Activated T-cell treated with anti-CD3 and anti-CD28 coated beads, Interleukin-2, amount 50 U/mL, for 48 hours (primary cell): ENCODE measurements around the gene FTCD.

ENCODE experiments used
- DNase-seq, 2 experiments: peaks; one replicate each; pipeline ENCODE4 v3.0.0-alpha.2; 2020

FTCD gene

GRCh38 chr21:46136739-46137349, 18.5 kb downstream of the FTCD start:
- DNase-seq: no peak

GRCh38 chr21:46135782-46136395, 19.5 kb downstream of the FTCD start:
- DNase-seq: no peak

- DNase-seq: no peak
Measured at GRCh38 chr21:46131838-46132651, 23.3 kb downstream of the FTCD start.

GRCh38 chr21:46131588-46131837, 23.9 kb downstream of the FTCD start:
- DNase-seq: no peak

- no peak for DNase-seq
Measured at GRCh38 chr21:46130831-46131587, 24.4 kb downstream of the FTCD start.

GRCh38 chr21:46129846-46130651, 25.3 kb downstream of the FTCD start:
- no peak for DNase-seq

- DNase-seq: no peak
Measured at GRCh38 chr21:46128933-46129571, 26.3 kb downstream of the FTCD start.

- DNase-seq: no peak
Measured at GRCh38 chr21:46128106-46128932, 27.1 kb downstream of the FTCD start.

DNA sequence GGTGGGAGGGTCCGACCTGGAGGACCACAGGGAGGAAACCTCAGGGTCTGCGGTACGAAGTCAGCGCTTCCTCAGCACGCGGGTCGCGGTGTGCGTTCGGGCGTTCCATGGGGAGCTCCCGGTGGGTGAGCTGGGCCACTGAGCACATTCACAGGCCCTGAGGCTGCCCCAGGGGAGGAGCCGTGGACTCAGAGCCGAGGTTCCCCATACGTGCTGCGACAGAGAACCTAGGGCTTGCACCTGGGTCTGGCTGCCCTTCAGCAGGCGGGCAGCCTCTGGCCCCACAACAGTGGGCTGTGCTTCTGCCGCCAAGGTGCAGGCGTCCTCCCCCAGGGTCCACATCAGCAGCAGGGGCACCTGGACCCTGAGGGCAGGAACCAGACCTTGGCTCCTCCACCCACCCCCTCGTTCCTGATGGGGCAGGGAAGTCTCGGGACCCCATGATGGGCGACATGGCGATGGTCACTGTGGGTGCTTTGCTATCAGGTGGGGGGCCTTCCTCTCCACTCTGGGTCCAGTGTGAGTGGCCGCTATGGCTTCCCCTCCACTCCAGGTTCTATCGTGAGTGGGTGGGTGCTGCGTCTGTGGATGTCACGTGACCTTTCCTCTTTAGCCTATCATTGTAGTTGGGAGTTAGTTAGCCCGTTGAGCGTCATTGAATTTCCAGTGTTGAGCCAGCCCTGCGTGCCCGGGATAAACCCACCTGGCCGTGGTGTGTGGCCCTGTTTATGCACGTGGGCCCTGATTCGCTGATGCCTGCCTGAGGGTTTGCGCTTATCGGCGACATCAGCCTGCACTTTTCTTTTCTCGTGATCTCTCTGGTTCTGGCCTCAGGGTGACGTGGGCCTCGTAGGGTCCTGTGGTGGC, 27.9 kb downstream of the FTCD start:
- no peak for DNase-seq

- no peak for DNase-seq
Measured at GRCh38 chr21:46126309-46127238, 28.8 kb downstream of the FTCD start.

DNA sequence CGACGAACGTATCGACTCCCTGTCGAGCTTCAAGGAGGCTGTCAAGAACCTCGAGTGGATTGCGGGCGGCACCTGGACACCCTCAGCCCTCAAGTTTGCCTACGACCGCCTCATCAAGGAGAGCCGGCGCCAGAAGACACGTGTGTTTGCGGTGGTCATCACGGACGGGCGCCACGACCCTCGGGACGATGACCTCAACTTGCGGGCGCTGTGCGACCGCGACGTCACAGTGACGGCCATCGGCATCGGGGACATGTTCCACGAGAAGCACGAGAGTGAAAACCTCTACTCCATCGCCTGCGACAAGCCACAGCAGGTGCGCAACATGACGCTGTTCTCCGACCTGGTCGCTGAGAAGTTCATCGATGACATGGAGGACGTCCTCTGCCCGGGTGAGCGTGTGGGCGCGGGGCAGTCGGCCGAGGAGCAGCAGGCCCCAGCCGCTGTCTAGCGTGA, 29.5 kb downstream of the FTCD start:
- DNase-seq: no peak

GRCh38 chr21:46124926-46125845, 30.2 kb downstream of the FTCD start:
- DNase-seq: no peak

- no peak for DNase-seq
Measured at GRCh38 chr21:46124083-46124925, 31.1 kb downstream of the FTCD start.

DNA sequence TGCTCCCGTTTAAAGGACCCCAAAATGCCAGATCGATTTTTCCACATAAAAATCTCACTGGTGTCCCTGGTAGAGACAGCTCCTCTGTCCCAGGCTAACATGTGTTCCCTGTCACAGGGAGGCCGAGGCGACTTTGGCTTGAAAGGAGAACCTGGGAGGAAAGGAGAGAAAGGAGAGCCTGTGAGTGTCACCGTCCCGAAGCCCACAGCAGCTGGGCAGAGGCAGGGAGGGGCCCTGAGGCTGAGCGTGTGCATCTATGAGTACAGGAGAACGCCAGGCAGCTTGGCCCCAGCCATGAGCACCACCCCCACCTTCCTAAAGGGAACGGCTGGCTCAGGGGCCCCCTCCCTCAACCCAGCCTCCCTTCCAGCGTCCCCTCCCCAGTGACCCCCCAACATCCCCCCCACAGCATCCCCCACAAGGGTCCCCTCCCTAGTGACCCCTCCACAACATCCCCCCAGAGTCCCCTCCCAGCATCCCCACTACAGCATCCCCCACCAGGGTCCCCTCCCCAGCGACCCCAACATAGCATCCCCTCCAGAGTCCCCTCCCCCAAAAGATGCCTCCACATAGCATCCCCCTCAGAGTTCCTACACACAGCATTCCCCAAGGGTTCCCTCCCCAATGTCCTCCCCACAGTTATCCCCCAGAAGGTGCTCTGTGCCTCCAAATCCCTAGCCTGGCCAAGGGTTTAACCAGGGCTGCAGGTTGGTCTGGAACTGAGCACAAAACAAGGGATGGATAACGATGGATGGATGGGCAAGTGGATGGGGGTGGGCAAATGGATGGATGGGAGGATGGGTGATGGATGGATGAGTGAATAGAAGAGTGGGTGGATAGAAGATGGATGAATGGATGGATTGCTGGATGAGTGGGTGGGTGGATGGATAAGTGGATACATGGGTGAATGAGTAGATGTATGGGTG, 32.4 kb downstream of the FTCD start:
- no peak for DNase-seq

DNA sequence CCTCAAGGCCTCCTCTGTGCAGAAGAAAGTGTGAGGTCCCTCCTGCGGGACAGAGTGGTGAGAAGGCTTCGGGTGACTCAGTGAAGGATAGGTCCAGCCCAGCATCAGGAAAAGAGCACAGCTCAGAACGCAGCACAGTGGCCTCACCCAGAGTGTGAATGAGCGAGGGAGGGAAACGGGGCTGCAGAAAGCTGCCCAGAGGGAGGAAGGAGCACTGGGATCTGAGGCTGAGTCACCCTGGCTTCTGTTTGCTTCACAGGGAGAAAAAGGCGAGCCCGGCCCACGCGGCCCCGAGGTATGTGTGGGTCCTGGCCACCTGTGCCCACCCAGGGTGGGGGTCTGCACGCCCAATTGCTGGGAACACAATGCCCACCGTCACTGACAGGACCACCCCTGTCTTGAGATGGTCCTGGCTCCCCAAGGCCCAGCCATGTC, 33.1 kb downstream of the FTCD start:
- no peak for DNase-seq
